CD4-positive, alpha-beta T cell treated with Interferon gamma for 1 hour (primary cell): Measurements from ENCODE around the gene NDFIP2.
A peak's percentile ranks its signal among the peaks of the same experiment; 100 is the strongest.

Experiments
- DNase-seq: peaks from one replicate; pipeline ENCODE4 v3.0.0-alpha.2; 2020

The NDFIP2 gene

DNA sequence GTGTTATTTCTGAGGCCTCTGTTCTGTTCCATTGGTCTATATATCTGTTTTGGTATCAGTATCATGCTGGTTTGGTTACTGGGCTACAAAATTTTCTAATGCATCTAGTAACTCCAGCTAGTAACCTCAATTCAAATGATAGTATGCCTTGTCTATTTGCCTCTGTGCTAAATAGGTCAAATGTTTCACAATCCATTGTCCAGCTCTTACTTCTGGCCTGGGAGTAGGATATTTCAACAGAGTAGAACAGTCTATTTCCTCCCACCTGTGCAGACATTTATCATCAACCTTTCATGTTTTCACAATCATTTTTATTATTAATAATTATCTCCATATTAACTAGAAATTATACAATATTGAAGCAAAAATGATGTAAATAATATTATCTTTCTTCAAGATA lies 18.1 kb upstream of the NDFIP2 start:
- DNase-seq: no peak

DNA sequence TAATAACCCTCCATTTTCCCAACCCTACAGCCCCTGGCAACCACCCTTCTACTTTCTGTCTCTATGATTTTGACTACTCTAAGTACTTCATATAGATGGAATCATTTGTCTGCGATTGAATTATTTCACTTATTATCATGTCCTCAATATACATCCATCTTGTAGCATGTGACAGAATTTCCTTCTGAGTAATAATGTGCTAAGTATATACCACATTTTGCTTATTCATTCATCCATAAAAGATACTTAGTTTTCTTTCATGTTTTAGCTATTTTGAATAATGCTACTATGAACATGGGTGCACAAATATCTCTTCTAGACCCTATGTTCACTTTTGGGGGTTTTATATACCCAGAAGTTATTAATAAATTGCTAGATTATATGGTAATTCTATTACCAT lies 17.4 kb upstream of the NDFIP2 start:
- no peak for DNase-seq

DNA sequence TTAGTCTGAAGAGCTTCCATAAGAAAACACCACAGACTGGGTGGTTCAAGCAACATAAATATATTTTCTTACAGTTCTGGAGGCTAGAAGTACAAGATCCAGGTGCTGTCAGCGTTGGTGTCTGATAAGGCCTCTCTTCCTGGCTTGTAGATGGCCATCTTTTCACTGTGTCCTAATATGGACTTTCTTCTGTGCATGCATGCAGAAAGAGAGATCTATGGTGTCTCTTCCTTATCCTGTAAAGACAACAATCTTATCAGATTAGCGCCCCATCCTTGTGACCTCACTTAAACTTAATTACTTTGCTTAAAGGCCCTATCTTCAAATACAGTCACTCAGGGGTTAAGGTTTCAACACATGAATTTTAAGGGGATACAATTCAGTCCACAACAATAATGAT lies 14.1 kb upstream of the NDFIP2 start:
- DNase-seq: no peak

DNA sequence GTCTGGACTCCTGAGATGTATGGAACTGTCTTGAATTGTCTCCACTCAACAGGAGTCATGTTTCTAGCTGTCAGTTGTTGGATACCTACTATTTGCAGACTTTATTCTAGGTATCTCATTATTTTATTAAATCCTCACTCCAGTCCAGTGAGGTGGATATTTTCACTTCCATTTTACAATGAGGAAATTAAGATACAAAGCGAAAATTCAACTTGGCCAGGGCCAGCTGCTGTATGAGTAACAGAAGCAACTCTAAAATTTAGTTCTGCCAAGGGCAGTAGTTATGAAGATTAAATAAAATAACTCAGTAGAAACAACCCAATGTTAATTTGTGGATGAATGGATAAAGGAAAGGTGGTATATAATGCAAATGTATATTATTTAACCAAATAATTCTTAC lies 12.6 kb upstream of the NDFIP2 start:
- DNase-seq: no peak

DNA sequence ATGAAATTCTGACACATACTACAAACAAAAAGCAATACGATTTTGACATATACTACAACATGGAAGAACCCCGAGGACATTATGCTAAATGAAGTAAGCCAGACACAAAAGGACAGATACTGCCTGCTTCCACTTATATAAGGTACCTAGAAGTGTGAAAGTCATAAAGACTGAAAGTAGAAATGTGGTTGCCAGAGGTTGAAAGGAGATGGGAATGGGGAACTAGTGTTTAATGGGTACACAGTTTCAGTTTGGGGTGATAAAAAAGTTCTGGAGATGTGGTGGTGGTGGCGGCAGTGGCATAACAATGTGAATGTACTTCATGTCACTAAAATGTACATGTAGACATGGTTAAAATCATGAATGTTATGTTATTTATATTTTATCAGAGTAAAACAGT lies 12.1 kb upstream of the NDFIP2 start:
- no peak for DNase-seq

DNA sequence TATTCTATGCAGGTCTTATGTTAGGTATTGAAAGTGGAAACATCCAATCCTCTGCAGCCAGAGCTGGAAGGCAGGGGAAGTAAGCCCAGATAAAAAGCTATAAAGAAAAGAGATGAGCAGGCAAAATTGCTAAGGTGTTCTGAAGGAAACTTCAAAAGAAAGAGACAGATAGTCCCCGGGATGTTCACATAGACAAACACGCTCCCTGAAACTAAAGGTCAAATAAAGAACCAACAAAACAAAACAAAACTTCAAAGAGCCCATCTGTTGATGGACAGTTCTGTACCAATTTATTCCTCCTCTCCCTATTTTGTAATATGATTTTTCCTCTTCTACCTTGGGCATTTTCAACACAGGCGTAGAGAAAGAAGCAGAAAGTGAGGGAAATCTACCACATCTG lies 11.3 kb upstream of the NDFIP2 start:
- DNase-seq: no peak

DNA sequence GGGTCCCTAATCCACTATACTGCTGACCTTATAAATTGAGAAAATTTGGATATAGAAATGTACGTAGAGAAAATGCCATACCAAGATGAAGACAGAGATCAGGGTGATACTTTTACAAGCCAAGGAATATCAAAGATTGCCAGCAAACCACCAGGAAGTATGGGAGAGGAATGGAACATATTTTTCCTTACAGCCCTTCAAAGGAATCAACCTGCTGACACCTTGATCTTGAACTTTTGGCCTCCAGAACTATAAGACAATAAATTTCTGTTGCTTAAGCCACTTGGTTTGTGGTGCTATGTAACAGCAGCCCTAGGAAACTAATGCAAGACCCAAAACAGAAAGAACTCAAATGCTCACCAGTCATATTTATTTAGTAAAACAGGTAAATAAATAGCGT lies 10.3 kb upstream of the NDFIP2 start:
- no peak for DNase-seq

DNA sequence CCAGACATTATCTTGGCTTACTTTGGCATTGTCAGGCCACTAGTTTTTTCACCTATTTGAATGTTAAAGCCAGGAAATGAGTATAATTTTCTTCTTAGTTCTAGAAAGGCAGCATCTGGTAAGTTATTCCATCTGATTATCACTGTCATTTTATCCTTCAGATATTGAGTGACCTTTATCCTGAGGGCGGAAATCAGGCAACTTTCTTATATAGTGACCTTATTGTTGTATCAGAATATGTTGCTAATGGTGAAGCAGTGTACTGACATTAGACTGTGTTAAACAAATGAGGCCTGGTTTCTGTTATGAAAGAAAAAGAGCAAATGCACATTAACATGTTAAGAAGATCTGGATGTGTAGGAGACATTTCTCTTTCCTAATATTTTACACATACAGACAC lies 5.4 kb upstream of the NDFIP2 start:
- DNase-seq: no peak

DNA sequence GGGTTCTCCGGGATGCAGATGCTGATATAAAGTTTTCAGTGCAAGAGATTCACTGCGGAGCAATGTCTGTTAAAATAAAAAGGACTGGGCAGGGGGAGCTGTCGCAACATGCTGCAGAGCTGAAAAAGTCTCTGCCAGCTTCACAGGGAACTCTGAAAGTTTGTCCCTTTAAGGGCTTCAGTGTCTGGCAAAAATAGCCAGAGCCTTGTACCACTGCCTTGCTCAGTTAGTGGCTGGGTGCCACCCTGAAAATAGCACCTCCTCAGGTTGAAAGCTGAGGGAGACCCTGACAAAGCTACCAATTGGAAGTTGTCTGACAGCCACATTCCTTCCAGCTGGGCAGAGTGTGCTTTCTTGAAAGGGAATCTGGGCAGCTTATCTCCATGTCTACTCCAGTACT lies 3.0 kb upstream of the NDFIP2 start:
- no peak for DNase-seq

DNA sequence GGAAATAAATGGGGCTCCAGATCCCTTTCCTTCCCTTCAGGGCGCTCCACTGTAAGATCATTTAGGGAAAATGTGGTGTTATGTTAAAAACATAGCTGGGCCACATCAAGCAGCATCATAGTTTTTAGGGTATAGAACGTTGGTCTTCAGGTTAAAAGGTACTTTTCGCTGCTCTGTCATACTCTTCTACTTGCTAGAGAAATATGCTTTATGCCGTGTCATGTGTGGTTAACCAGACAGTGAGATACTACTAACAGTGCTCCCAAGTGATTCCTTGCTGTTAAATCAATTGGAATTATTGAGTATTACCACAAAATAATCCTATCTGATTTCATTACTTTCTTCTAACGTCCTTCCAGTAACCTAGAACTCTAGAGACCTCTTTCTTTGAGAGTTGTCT lies 1.1 kb upstream of the NDFIP2 start:
- DNase-seq: no peak

DNA sequence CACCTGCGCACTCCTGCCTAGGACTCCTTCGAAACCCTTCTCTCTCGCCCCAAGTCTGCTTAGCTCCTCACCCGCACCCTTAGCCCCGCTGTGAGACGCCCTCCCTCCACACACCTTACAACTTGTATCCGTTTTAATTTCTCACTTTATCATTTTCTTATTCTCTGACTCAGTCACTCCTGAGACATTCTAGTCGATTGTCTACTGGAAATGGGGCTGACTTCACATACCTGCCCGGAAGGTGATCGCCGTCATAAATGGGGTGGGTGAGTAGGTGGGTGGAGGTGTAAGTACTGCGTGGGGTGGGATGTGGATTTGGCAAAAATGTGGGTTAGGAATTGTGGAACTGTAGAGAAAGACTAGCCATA lies 714 bp downstream of the NDFIP2 start:
- peak; percentile 9 for DNase-seq

DNA sequence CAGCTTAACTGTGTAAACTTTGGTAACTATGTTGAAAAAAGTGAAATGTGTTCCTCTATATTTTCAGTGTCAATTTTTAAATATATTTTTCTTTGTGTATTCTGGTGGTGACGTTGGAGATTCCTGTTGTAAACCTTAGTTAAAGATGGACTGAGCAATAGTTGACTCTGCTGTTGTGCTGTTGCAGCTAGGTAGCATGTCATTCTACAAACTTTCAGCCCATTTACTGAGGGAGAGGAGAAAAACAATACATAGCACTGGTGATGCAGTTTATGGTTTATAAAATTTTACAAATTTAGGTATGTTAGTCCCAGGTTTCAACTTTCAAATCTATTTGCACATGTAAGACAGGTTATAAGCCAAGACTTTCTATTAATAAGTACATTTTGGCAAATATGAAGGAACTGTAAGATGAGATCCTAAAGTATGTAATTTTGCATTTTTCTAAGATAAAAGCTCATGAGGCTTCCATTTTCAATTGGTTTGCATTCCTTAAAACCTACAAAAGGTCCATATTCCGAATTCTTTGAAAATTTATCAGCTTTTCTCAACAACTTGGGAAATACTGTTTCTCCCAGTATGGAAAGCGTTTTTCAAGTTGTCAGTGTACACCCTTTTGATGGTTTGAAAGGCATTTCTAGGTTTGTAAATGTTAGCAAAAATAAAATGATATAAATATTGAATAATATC lies 1.5 kb downstream of the NDFIP2 start:
- no peak for DNase-seq

DNA sequence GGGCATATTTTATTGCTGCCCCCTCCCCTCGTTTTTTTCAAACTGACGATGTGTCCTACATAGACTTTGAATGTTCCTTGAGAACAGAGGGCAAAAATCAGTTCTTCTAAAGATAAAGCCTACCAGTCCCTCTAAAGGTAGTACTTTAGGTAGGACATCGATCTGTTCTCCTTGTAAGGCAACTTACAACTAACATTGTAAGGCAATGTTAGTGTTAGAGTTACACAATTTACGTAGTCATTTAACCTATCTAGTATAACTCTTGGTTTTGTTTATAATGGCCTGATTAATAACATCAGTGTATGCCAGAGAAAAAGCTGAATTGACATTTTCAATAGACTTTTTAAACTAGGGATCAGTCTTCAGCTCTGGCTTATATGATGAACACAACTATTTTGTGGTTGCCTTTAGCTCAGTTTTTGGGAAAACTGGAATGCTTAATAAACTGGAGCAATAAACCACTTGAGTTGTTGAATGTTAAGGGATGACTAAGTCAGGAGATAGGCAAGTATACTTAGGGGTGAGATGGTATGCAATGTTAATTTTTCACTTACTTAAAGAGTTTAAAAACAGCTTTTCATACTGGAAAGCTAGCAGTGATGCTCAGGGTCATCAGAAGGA lies 2.2 kb downstream of the NDFIP2 start:
- DNase-seq: no peak

DNA sequence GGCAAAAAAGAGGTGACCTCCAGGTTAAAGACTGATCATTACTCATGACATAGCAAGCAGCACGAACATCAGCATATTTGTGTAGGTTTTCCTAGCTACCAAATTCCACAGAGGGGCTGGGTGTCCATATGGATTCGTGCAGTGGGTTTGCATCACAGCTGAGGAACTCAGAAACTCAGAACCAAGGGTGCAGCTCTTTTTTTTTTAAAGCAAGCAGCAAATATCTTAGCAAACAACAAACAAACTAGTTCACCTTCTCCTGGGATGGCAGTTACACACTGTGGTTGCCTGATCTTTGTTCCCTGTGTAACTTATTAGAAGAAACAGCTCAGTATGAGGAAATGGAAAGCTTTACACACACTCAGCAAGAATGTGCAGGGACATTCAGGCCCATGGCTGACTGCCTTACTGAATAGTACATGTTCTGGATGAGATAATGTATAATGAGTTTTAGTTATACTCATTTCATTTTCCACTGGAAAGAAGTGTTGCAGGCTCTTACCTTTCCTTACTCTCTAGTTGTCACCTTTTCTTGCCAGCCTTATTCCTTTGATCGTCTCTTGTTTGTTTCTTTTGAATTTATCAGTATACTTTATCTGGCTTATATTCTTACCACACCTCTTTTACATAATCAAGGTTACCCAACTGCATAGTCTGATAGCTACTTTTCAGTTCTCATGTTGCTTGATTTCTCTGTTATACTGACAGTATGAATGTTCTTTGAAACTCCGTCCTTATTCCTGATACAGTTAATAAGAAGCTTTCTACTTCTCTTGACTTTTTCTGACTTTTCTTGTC lies 4.3 kb downstream of the NDFIP2 start:
- DNase-seq: no peak

DNA sequence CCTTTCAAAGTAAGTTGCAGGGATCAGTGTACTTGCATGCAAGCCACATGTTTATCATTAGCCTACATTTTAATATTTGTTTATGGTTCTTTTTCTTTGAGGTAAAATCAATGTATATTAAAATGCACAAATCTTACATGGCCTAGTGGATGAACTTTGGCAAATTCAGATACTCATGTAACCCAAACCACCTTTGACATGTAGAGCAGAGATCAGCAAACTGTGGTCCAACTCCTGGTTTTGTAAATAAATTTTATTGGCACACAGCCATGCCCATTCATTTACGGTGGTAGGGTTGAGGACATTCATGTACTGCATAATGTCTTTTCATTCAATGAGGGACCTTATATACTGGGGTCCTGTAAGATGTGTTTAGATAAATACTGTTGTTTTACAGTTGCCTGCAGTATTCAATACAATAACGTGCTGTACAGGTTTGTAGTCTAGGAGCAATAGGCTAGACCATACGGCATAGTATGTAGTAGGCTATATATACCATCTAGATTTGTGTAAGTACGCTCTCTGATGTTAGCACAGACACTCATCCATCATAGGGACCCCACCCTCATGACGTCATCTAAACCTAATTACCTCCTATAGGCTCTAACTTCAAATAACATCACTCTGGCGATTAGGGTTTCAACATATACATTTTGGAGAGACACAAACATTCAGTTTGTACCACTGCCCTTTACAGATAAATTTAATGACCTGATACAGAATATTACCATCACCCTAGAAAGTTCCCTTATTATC lies 5.7 kb downstream of the NDFIP2 start:
- no peak for DNase-seq

DNA sequence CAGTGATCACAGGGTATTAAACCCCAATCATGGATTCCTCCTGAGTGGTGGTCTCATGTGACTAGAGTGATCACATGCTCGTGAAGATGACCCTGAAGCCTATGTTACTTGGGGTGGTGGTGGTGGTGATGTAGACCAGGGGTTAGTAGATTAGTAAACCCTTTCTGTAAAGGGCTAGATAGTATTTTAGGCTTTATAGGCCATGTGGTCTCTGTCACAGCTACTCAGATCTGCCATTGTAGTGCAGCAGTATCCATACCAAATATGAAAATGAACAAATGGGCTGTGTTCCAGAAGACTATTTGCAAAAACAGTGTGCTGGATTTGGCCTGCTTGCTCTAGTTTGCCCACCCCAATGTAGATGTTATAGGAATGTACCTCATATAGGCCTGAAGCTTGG lies 9.4 kb downstream of the NDFIP2 start:
- DNase-seq: no peak

DNA sequence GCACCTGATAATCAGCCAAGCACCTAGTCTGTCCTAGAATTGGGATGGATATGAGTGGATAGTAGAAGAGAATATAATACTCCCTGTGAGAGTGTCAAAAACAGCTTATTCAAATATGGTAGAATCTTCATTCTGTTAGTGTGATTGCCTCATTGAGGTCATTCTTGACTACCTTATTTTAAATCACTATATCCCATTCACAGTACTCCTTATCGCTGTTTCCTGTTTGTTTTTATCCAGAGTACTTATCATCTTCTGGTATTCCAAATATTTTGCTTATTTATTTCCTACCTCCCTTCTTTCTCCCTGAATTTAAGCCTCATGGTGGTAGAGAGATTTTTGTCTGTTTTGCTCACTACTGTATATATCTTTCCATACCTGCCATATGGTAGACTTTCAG lies 9.9 kb downstream of the NDFIP2 start:
- DNase-seq: no peak

DNA sequence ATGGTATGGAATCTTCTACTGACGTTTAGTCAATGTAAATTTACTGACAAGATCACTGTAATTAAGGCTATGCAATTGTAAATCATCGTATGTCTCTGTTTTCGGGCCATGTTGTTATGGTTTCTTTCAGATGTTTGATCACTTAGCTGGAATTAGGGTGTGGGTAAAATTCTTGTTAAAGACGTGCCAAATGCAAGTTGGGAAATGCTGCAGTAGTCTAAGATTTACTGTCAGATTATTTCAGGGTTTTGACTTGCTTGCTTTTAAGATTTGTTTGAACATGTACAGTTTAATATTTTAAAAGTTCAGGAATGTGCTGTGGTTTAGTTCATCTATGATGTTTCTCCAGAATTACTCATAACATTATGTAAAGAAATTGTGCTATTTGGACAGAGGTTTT lies 10.8 kb downstream of the NDFIP2 start:
- DNase-seq: no peak

DNA sequence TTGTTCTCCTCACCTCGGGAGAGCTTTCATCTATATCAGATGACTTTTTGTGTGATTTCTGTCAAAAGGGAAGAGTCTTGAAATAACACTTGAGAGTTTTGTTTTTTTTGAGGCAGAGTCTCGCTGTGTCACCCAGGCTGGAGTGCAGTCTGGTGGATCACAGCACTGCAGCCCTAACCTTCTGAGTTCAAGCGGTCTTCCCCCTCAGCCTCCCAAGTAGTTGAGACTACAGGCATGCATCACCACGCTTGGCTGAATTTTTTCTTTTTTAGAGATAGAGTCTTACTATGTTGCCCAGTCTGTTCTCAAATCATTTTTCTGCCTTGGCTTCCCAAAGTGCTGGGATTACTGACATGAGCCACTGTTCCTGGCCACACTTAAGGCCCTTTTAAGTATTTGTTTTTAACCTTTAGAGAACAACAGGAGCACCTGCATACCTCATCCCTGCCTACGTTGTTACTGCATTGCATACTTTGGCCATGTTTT lies 11.4 kb downstream of the NDFIP2 start:
- no peak for DNase-seq

DNA sequence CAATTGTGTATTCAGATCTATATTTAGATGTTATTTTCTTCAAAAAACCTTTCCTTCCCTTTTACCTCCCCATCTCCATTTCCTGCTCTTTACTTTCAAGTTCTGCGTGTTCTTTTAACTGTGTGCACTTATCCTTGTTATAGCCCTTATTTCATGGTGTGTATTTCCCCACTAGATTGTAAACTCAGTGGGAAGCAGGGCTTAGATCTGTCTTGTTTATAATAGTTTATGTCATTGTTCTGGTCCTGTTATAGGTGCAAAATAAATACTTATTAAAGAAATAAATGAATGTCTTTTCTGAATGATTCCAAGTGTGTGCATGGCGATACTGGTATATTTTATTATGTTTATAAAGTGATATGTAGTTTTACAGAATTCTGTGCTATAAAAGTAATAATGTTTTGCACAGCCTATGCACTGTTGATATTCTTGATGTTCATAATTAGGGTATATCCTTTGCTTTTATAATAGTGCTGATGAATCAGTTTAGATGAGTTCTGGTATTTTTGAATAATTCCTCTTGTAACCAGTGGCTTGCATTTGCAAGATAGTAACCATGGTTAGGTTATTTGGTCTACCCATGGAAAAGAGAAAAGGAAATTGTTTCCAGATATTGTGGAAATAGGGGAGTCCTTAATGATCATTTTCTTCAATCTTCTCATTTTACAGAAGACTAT lies 12.1 kb downstream of the NDFIP2 start:
- DNase-seq: no peak

DNA sequence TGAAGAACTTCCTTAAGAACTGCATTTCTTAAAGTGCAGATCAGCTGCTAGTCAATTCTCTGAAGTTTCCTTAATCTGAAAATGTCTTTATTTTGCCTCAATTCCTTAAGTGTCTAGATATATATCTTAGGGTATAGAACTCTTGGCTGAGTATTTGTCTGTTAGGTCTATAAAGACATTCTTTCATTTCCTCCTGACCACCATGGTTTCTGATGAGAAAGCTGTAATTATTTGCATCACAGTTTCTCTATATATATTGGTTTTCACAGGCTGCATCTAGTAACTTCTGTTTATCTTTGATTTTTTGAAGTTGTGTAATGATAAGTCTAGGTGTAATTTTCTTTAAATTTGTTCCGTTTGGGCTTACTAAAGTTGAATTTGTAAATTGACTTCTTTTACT lies 15.2 kb downstream of the NDFIP2 start:
- no peak for DNase-seq

DNA sequence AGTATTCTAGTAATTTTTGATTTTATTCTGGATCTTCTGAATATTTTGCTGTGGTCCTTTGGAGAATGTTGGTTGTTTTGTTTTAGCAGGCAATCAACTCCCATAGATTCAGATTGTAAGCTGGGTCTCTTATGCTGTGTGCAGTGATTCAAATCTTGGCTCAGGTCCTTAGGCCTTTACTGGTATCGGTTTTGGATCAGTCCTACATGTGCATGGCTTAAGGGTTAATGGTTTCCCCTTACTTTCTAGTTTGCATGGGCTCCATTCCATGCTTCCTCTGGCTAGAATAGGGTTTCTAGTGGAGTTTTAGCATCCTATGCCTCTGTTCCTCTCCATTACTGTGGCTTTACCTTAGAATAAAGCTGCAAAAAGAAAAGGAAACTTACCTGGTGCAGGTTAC lies 16.1 kb downstream of the NDFIP2 start:
- no peak for DNase-seq

DNA sequence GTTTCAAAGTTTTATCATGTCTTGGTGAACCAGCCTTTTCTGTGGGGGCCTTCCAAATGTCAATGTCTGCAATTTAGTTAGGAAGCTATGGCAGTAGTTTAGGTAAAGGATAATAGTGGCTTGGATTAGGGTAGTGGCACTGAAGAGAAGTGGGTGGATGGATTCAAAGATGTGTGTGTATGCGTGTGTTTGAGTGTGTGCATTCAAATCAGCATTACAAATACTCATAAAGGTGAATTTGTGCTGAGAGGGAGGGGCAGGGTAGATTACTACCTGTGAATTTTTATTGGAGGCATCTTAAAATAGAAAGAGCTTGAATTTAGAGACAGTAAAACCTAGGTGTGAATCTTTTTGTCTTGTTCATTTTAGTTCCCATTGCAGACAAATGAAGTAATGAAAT lies 16.9 kb downstream of the NDFIP2 start:
- no peak for DNase-seq
